ENCODE results near the gene MARS1.

MARS1 gene

GRCh38 chr12:57535764-57536596, 48.1 kb downstream of the MARS1 start:
- no peaks in the 10 kb centered on the region for H3K27me3 ChIP-seq (ENCODE audit: control insufficient read depth, insufficient read depth, low read length)
- no peak overlapping the region for H3K9ac ChIP-seq (ENCODE audit: low read depth, low read length)
- no peaks in the 10 kb centered on the region for H3K9me3 ChIP-seq (ENCODE audit: control insufficient read depth, insufficient read depth, low read length)
- no peak overlapping the region for H3K4me3 ChIP-seq (ENCODE audit: low read depth, low read length)
- H3K4me1 ChIP-seq (ENCODE audit: control insufficient read depth, insufficient read depth, low read length): peaks cover 10% of the 10 kb centered on the region
- H3K36me3 ChIP-seq (ENCODE audit: control insufficient read depth, insufficient read depth, low read length): peaks cover 79% of the 10 kb centered on the region
- no peak overlapping the region for H3K27ac ChIP-seq (ENCODE audit: low read depth, low read length)

- Histone ChIP-seq H3K4me3 (ENCODE audit: low read depth, low read length) (no peak overlapping the region), H3K27me3 (ENCODE audit: control insufficient read depth, insufficient read depth, low read length) (no peaks in the 10 kb centered on the region), H3K4me1 (ENCODE audit: control insufficient read depth, insufficient read depth, low read length) (peaks cover 10% of the 10 kb centered on the region), H3K27ac (ENCODE audit: low read depth, low read length) (no peak overlapping the region), H3K9me3 (ENCODE audit: control insufficient read depth, insufficient read depth, low read length) (no peaks in the 10 kb centered on the region), H3K36me3 (ENCODE audit: control insufficient read depth, insufficient read depth, low read length) (peaks cover 79% of the 10 kb centered on the region), H3K9ac (ENCODE audit: low read depth, low read length) (no peak overlapping the region)
Measured at GRCh38 chr12:57536597-57536942, 48.7 kb downstream of the MARS1 start.

GRCh38 chr12:57539134-57539768, 51.4 kb downstream of the MARS1 start:
- H3K4me1 ChIP-seq (ENCODE audit: control insufficient read depth, insufficient read depth, low read length): peaks cover 10% of the 10 kb centered on the region
- H3K27ac ChIP-seq (ENCODE audit: low read depth, low read length): no peak overlapping the region
- no peaks in the 10 kb centered on the region for H3K27me3 ChIP-seq (ENCODE audit: control insufficient read depth, insufficient read depth, low read length)
- H3K9me3 ChIP-seq (ENCODE audit: control insufficient read depth, insufficient read depth, low read length): no peaks in the 10 kb centered on the region
- no peak overlapping the region for H3K9ac ChIP-seq (ENCODE audit: low read depth, low read length)
- H3K4me3 ChIP-seq (ENCODE audit: low read depth, low read length): no peak overlapping the region
- H3K36me3 ChIP-seq (ENCODE audit: control insufficient read depth, insufficient read depth, low read length): peaks cover 57% of the 10 kb centered on the region

GRCh38 chr12:57541001-57541400, 53.1 kb downstream of the MARS1 start:
- no peak overlapping the region for H3K27ac ChIP-seq (ENCODE audit: low read depth, low read length)
- H3K36me3 ChIP-seq (ENCODE audit: control insufficient read depth, insufficient read depth, low read length): peaks cover 43% of the 10 kb centered on the region

GRCh38 chr12:57541717-57542116, 53.8 kb downstream of the MARS1 start:
- no peaks in the 10 kb centered on the region for H3K27me3 ChIP-seq (ENCODE audit: control insufficient read depth, insufficient read depth, low read length)
- H3K4me1 ChIP-seq (ENCODE audit: control insufficient read depth, insufficient read depth, low read length): peaks cover 5% of the 10 kb centered on the region
- no peaks in the 10 kb centered on the region for H3K9me3 ChIP-seq (ENCODE audit: control insufficient read depth, insufficient read depth, low read length)
- no peak overlapping the region for H3K4me3 ChIP-seq (ENCODE audit: low read depth, low read length)
- H3K9ac ChIP-seq (ENCODE audit: low read depth, low read length): no peak overlapping the region
- no peak overlapping the region for H3K27ac ChIP-seq (ENCODE audit: low read depth, low read length)
- H3K36me3 ChIP-seq (ENCODE audit: control insufficient read depth, insufficient read depth, low read length): peaks cover 40% of the 10 kb centered on the region

More at GRCh38 chr12:57541001-57541400, 53.1 kb downstream of the MARS1 start:
- Histone ChIP-seq H3K9ac (ENCODE audit: low read depth, low read length) (no peak overlapping the region), H3K4me1 (ENCODE audit: control insufficient read depth, insufficient read depth, low read length) (peaks cover 10% of the 10 kb centered on the region), H3K27me3 (ENCODE audit: control insufficient read depth, insufficient read depth, low read length) (no peaks in the 10 kb centered on the region), H3K9me3 (ENCODE audit: control insufficient read depth, insufficient read depth, low read length) (no peaks in the 10 kb centered on the region), H3K4me3 (ENCODE audit: low read depth, low read length) (no peak overlapping the region)

- H3K36me3 ChIP-seq (ENCODE audit: control insufficient read depth, insufficient read depth, low read length): peaks cover 29% of the 10 kb centered on the region
- peaks cover 5% of the 10 kb centered on the region; the same call in 1 of the 2 replicates for H3K27me3 ChIP-seq (ENCODE audit: control insufficient read depth, insufficient read depth, low read length)
- no peak overlapping the region for H3K4me3 ChIP-seq (ENCODE audit: low read depth, low read length)
- no peak overlapping the region for H3K27ac ChIP-seq (ENCODE audit: low read depth, low read length)
- H3K9me3 ChIP-seq (ENCODE audit: control insufficient read depth, insufficient read depth, low read length): no peaks in the 10 kb centered on the region
- no peak overlapping the region for H3K9ac ChIP-seq (ENCODE audit: low read depth, low read length)
- H3K4me1 ChIP-seq (ENCODE audit: control insufficient read depth, insufficient read depth, low read length): peaks cover 8% of the 10 kb centered on the region
Measured at GRCh38 chr12:57543581-57543980, 55.7 kb downstream of the MARS1 start.

- H3K27ac ChIP-seq (ENCODE audit: low read depth, low read length): no peak overlapping the region
- no peaks in the 10 kb centered on the region for H3K9me3 ChIP-seq (ENCODE audit: control insufficient read depth, insufficient read depth, low read length)
- peaks cover 12% of the 10 kb centered on the region for H3K36me3 ChIP-seq (ENCODE audit: control insufficient read depth, insufficient read depth, low read length)
Measured at GRCh38 chr12:57545809-57546437, 58.1 kb downstream of the MARS1 start.

GRCh38 chr12:57546438-57547287, 58.8 kb downstream of the MARS1 start, which contains the start of gene DCTN2:
Gene DCTN2 (minus strand): TSS chr12:57547192. CDS start chr12:57547063, 129 bp downstream.
- Histone ChIP-seq H3K27me3 (ENCODE audit: control insufficient read depth, insufficient read depth, low read length) (peaks cover 13% of the 10 kb centered on the region; the same call in 1 of the 2 replicates), H3K4me3 (ENCODE audit: low read depth, low read length) (peak within 1 kb of the TSS; percentile 80), H3K27ac (ENCODE audit: low read depth, low read length) (peak within 1 kb of the TSS; percentile 39), H3K4me1 (ENCODE audit: control insufficient read depth, insufficient read depth, low read length) (peaks cover 22% of the 10 kb centered on the region), H3K36me3 (ENCODE audit: control insufficient read depth, insufficient read depth, low read length) (peaks cover 5% of the 10 kb centered on the region), H3K9ac (ENCODE audit: low read depth, low read length) (peak within 1 kb of the TSS; percentile 71; the same call in 1 of the 2 replicates), H3K9me3 (ENCODE audit: control insufficient read depth, insufficient read depth, low read length) (no peaks in the 10 kb centered on the region)

More at GRCh38 chr12:57545809-57546437, 58.1 kb downstream of the MARS1 start:
- H3K4me1 ChIP-seq (ENCODE audit: control insufficient read depth, insufficient read depth, low read length): peaks cover 15% of the 10 kb centered on the region
- peaks cover 13% of the 10 kb centered on the region; the same call in 1 of the 2 replicates for H3K27me3 ChIP-seq (ENCODE audit: control insufficient read depth, insufficient read depth, low read length)
- peak overlapping the region; percentile 80 for H3K4me3 ChIP-seq (ENCODE audit: low read depth, low read length)
- H3K9ac ChIP-seq (ENCODE audit: low read depth, low read length): 0 out of 2 replicates have a peak overlapping the region, but pooled peaks have one; percentile 71

GRCh38 chr12:57547288-57548012, 59.6 kb downstream of the MARS1 start:
- Histone ChIP-seq H3K36me3 (ENCODE audit: control insufficient read depth, insufficient read depth, low read length) (0 out of 2 replicates have a peak, but pooled peaks cover 3% of the 10 kb centered on the region), H3K27me3 (ENCODE audit: control insufficient read depth, insufficient read depth, low read length) (peaks cover 13% of the 10 kb centered on the region; the same call in 1 of the 2 replicates), H3K27ac (ENCODE audit: low read depth, low read length) (no peak overlapping the region), H3K4me1 (ENCODE audit: control insufficient read depth, insufficient read depth, low read length) (peaks cover 23% of the 10 kb centered on the region), H3K9me3 (ENCODE audit: control insufficient read depth, insufficient read depth, low read length) (no peaks in the 10 kb centered on the region), H3K4me3 (ENCODE audit: low read depth, low read length) (peak overlapping the region; percentile 80; the same call in 1 of the 2 replicates), H3K9ac (ENCODE audit: low read depth, low read length) (no peak overlapping the region)

GRCh38 chr12:57548013-57548315, 60.1 kb downstream of the MARS1 start:
- H3K9ac ChIP-seq (ENCODE audit: low read depth, low read length): no peak overlapping the region
- H3K27me3 ChIP-seq (ENCODE audit: control insufficient read depth, insufficient read depth, low read length): peaks cover 13% of the 10 kb centered on the region; the same call in 1 of the 2 replicates
- H3K27ac ChIP-seq (ENCODE audit: low read depth, low read length): no peak overlapping the region
- peaks cover 23% of the 10 kb centered on the region for H3K4me1 ChIP-seq (ENCODE audit: control insufficient read depth, insufficient read depth, low read length)
- peaks cover 3% of the 10 kb centered on the region; the same call in 1 of the 2 replicates for H3K36me3 ChIP-seq (ENCODE audit: control insufficient read depth, insufficient read depth, low read length)
- no peak overlapping the region for H3K4me3 ChIP-seq (ENCODE audit: low read depth, low read length)
- no peaks in the 10 kb centered on the region for H3K9me3 ChIP-seq (ENCODE audit: control insufficient read depth, insufficient read depth, low read length)
